Measurements from ENCODE around the gene PTGER4. TPM values are rescaled to one million over a fixed set of nuclear protein-coding genes. Genes with fewer than 3 reads are reported as not detected.

Gene PTGER4
- total and polyA plus RNA-seq, 2 donors = 11.4 to 15.7 TPM

- 28% methylated on average over 3 of the region's 3 CpGs for WGBS
- no peaks in the 10 kb centered on the region for H3K4me1 ChIP-seq (ENCODE audit: insufficient read depth)
- no peaks in the 10 kb centered on the region for H3K36me3 ChIP-seq (ENCODE audit: insufficient read depth)
- H3K27ac ChIP-seq (ENCODE audit: low read depth) = no peak overlapping the region
- no peak for DNase-seq (ENCODE audit: extremely low spot score)
- H3K4me3 ChIP-seq (ENCODE audit: low read depth, low read length) = no peak overlapping the region
These were observed 54.3 kb downstream of the PTGER4 start for GRCh38 chr5:40733879-40734563.

GRCh38 chr5:40734986-40735385 is 55.3 kb downstream of the PTGER4 start:
- WGBS = 75% methylated on average over 2 of the region's 2 CpGs

GRCh38 chr5:40735609-40736008 is 55.9 kb downstream of the PTGER4 start:
- no peak overlapping the region for H3K4me3 ChIP-seq (ENCODE audit: low read depth, low read length)
- DNase-seq (ENCODE audit: extremely low spot score) = no peak
- no peaks in the 10 kb centered on the region for H3K4me1 ChIP-seq (ENCODE audit: insufficient read depth)
- peaks cover 1% of the 10 kb centered on the region for H3K36me3 ChIP-seq (ENCODE audit: insufficient read depth)
- H3K27ac ChIP-seq (ENCODE audit: low read depth) = no peak overlapping the region

More at GRCh38 chr5:40734986-40735385, 55.3 kb downstream of the PTGER4 start:
- Histone ChIP-seq H3K4me1 (ENCODE audit: insufficient read depth) (no peaks in the 10 kb centered on the region), H3K4me3 (ENCODE audit: low read depth, low read length) (no peak overlapping the region), H3K27ac (ENCODE audit: low read depth) (no peak overlapping the region), H3K36me3 (ENCODE audit: insufficient read depth) (peaks cover 1% of the 10 kb centered on the region)
- DNase-seq (ENCODE audit: extremely low spot score) = no peak

- 12% methylated on average over 1 of the region's 1 CpG for WGBS
- Histone ChIP-seq H3K4me3 (ENCODE audit: low read depth, low read length) (no peak overlapping the region), H3K36me3 (ENCODE audit: insufficient read depth) (peaks cover 4% of the 10 kb centered on the region), H3K27ac (ENCODE audit: low read depth) (no peak overlapping the region), H3K4me1 (ENCODE audit: insufficient read depth) (no peaks in the 10 kb centered on the region)
- DNase-seq (ENCODE audit: extremely low spot score) = peak; percentile 37
These were observed 56.6 kb downstream of the PTGER4 start for GRCh38 chr5:40736103-40736875.

GRCh38 chr5:40738502-40738901 is 58.8 kb downstream of the PTGER4 start:
- DNase-seq (ENCODE audit: extremely low spot score) = no peak
- Histone ChIP-seq H3K36me3 (ENCODE audit: insufficient read depth) (peaks cover 5% of the 10 kb centered on the region), H3K27ac (ENCODE audit: low read depth) (no peak overlapping the region), H3K4me1 (ENCODE audit: insufficient read depth) (no peaks in the 10 kb centered on the region), H3K4me3 (ENCODE audit: low read depth, low read length) (no peak overlapping the region)

Small RNA genes lying within 50 kb of the gene (small RNA-seq; reads per million reads assigned to genes)
- not detected for gene RF00092

Other genes with a start within 250 kb of the PTGER4 start
- 38.4 TPM for gene TTC33, start 76.0 kb downstream of the PTGER4 start, total RNA-seq
- 13.2 TPM for gene TTC33, start 76.0 kb downstream of the PTGER4 start, polyA plus RNA-seq
- gene PRKAA1, start 118.5 kb downstream of the PTGER4 start, total RNA-seq = 151 TPM
- 43.5 TPM for gene PRKAA1, start 118.5 kb downstream of the PTGER4 start, polyA plus RNA-seq
- 1,380 TPM for gene RPL37, start 155.3 kb downstream of the PTGER4 start, total RNA-seq
- gene RPL37, start 155.3 kb downstream of the PTGER4 start, polyA plus RNA-seq = 2,876 TPM
- gene CARD6, start 161.5 kb downstream of the PTGER4 start, total RNA-seq = 6.0 TPM
- gene CARD6, start 161.5 kb downstream of the PTGER4 start, polyA plus RNA-seq = 5.9 TPM
- 807 TPM for gene C7, start 229.6 kb downstream of the PTGER4 start, total RNA-seq
- gene C7, start 229.6 kb downstream of the PTGER4 start, polyA plus RNA-seq = 609 TPM